IPS-11a (cell line): ENCODE data around the gene MPZL1.
"Not testable (repeated sequence)": the region's sequence is repeated elsewhere in the genome, so short reads cannot be mapped to it uniquely, and the experiment has no call there.

Experiments used
- H3K4me3 ChIP-seq: one replicate; pipeline ENCODE4 v1.5.1; 2013; ENCODE audit warnings: low read depth, low read length, control low read depth

The MPZL1 gene

GRCh38 chr1:167805041-167805556, 83.3 kb downstream of the MPZL1 start:
- no peak overlapping the region for H3K4me3 ChIP-seq

- H3K4me3 ChIP-seq, result not testable (repeated sequence)
Observed at GRCh38 chr1:167806235-167806634, 84.5 kb downstream of the MPZL1 start.

GRCh38 chr1:167806676-167807075, 84.9 kb downstream of the MPZL1 start:
- H3K4me3 ChIP-seq, result not testable (repeated sequence)

- no peak overlapping the region for H3K4me3 ChIP-seq
Observed at GRCh38 chr1:167808104-167808503, 86.3 kb downstream of the MPZL1 start.

- H3K4me3 ChIP-seq, result no peak overlapping the region
Observed at GRCh38 chr1:167808690-167809089, 86.9 kb downstream of the MPZL1 start.

- no peak overlapping the region for H3K4me3 ChIP-seq
Observed at GRCh38 chr1:167812972-167813371, 91.2 kb downstream of the MPZL1 start.

GRCh38 chr1:167815650-167816049, 93.9 kb downstream of the MPZL1 start:
- H3K4me3 ChIP-seq, result no peak overlapping the region

GRCh38 chr1:167819849-167820683, 98.3 kb downstream of the MPZL1 start:
- no peak overlapping the region for H3K4me3 ChIP-seq

- H3K4me3 ChIP-seq, result no peak overlapping the region
Observed at GRCh38 chr1:167820684-167821355, 99.0 kb downstream of the MPZL1 start.

- no peak overlapping the region for H3K4me3 ChIP-seq
Observed at GRCh38 chr1:167821356-167821685, 99.5 kb downstream of the MPZL1 start.

- no peak overlapping the region for H3K4me3 ChIP-seq
Observed at GRCh38 chr1:167821969-167822685, 100.3 kb downstream of the MPZL1 start.

GRCh38 chr1:167824163-167824794, 102.5 kb downstream of the MPZL1 start:
- H3K4me3 ChIP-seq, result no peak overlapping the region

GRCh38 chr1:167825419-167826079, 103.8 kb downstream of the MPZL1 start:
- H3K4me3 ChIP-seq, result no peak overlapping the region

- no peak overlapping the region for H3K4me3 ChIP-seq
Observed at GRCh38 chr1:167826127-167826526, 104.3 kb downstream of the MPZL1 start.

GRCh38 chr1:167829868-167830267, 108.1 kb downstream of the MPZL1 start:
- H3K4me3 ChIP-seq, result no peak overlapping the region

GRCh38 chr1:167830668-167831067, 108.9 kb downstream of the MPZL1 start:
- not testable (repeated sequence) for H3K4me3 ChIP-seq

GRCh38 chr1:167832693-167833092, 110.9 kb downstream of the MPZL1 start:
- H3K4me3 ChIP-seq, result no peak overlapping the region

- H3K4me3 ChIP-seq, result no peak overlapping the region
Observed at GRCh38 chr1:167833904-167834303, 112.1 kb downstream of the MPZL1 start.

GRCh38 chr1:167836197-167836596, 114.4 kb downstream of the MPZL1 start:
- no peak overlapping the region for H3K4me3 ChIP-seq

GRCh38 chr1:167837326-167837725, 115.5 kb downstream of the MPZL1 start:
- H3K4me3 ChIP-seq, result no peak overlapping the region

GRCh38 chr1:167839009-167839408, 117.2 kb downstream of the MPZL1 start:
- no peak overlapping the region for H3K4me3 ChIP-seq
